ENCODE data around the gene KIR2DL1. TPM values are rescaled to one million over a fixed set of nuclear protein-coding genes. Genes with fewer than 3 reads are reported as not detected.
"Not testable (repeated sequence)": the region's sequence is repeated elsewhere in the genome, so short reads cannot be mapped to it uniquely, and the experiment has no call there.

The KIR2DL1 gene
- total RNA-seq (under 1 TPM in 1 of 2 experiments, not detected in 1; 0.13 TPM), polyA plus RNA-seq (3.1 TPM)

DNA sequence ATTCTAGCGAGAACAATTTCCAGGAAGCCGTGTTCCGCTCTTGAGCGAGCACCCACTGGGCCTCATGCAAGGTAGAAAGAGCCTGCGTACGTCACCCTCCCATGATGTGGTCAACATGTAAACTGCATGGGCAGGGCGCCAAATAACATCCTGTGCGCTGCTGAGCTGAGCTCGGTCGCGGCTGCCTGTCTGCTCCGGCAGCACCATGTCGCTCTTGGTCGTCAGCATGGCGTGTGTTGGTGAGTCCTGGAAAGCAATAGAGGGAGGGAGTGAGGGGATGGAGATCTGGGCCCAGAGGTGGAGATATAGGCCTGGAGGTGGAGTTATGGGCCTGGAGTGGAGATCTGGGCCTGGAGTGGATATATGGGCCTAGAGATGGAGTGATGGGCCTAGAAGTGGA, at the start of gene KIR2DL1:
Gene KIR2DL1 (plus strand): TSS at position 148 of the 400 bp plus-strand sequence. CDS start 58 bp downstream, at position 206.
- H3K9me3 ChIP-seq (ENCODE audit: low read length); CTCF ChIA-PET; H3K27ac ChIP-seq (ENCODE audit: low read depth, low read length); H3K36me3 Mint-ChIP-seq; H3K27ac Mint-ChIP-seq; H3K4me1 Mint-ChIP-seq; DNase-seq; POLR2A ChIA-PET; H3K27me3 ChIP-seq (ENCODE audit: insufficient read depth, low read length, poor library complexity, severe bottlenecking); H3K36me3 ChIP-seq (ENCODE audit: insufficient read depth, low read length); H3K4me3 ChIP-seq (ENCODE audit: low read length); H3K9me3 Mint-ChIP-seq; H3K4me1 ChIP-seq (ENCODE audit: insufficient read depth, low read length): not testable (repeated sequence)
- Mint-ChIP-seq H3K27me3 (peaks cover 7 to 21% of the 10 kb centered on the region in 2 donors), H3K4me3 (peak within 1 kb of the TSS in 1 of 7 donors; percentile 24)

DNA sequence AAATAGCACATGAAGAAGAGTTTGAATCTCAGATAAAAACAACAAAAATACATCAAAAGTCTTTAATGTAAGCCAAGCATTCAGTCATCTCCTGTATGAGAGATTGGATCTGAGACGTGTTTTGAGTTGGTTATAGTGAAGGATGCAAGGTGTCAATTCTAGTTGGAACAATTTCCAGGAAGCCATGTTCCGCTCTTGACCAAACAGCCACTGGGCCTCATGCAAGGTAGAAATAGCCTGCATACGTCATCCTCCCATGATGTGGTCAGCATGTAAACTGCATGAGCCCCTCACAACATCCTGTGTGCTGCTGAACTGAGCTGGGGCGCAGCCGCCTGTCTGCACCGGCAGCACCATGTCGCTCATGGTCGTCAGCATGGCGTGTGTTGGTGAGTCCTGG, 45.5 kb upstream of the KIR2DL1 start, which contains the start of gene KIR3DL3:
Gene KIR3DL3 (plus strand): TSS at position 301 of the 400 bp plus-strand sequence. CDS start 55 bp downstream, at position 356.
- no peak for DNase-seq
- Mint-ChIP-seq H3K36me3 (peaks cover 0 to 1% (median 0%) of the 10 kb centered on the region in 3 donors), H3K27ac (no peak within 1 kb of the TSS), H3K27me3 (peaks cover 7 to 12% of the 10 kb centered on the region in 2 donors), H3K9me3 (peaks cover 17 to 20% (median 19%) of the 10 kb centered on the region in 5 donors), H3K4me3 (no peak within 1 kb of the TSS), H3K4me1 (no peaks in the 10 kb centered on the region)
- CTCF ChIA-PET: no interaction called here
- POLR2A ChIA-PET: no interaction called here
- Histone ChIP-seq H3K4me1 (ENCODE audit: insufficient read depth, low read length) (no peaks in the 10 kb centered on the region), H3K27me3 (ENCODE audit: insufficient read depth, low read length, poor library complexity, severe bottlenecking) (no peaks in the 10 kb centered on the region), H3K4me3 (ENCODE audit: low read length) (no peak within 1 kb of the TSS), H3K9me3 (ENCODE audit: low read length) (no peaks in the 10 kb centered on the region), H3K36me3 (ENCODE audit: insufficient read depth, low read length) (no peaks in the 10 kb centered on the region), H3K27ac (ENCODE audit: low read depth, low read length) (no peak within 1 kb of the TSS)

DNA sequence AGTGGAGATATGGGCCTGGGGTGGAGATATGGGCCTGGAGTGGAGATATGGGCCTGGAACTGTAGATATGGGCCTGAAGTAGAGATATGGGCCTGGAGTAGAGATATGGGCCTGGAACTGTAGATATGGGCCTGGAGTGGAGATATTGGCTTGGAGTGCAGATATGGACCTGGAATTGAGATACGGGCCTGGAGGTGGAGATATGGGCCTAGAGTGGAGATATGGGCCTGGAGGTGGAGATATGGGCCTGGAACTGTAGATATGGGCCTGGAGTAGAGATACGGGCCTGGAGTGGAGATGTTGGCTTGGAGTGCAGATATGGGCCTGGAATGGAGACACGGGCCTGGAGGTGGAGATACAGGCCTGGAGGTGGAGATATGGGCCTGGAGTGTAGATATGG, 44.9 kb upstream of the KIR2DL1 start:
- no peak for DNase-seq
- Histone ChIP-seq H3K4me3 (ENCODE audit: low read length) (no peak overlapping the region), H3K4me1 (ENCODE audit: insufficient read depth, low read length) (no peaks in the 10 kb centered on the region), H3K9me3 (ENCODE audit: low read length) (no peaks in the 10 kb centered on the region), H3K27me3 (ENCODE audit: insufficient read depth, low read length, poor library complexity, severe bottlenecking) (no peaks in the 10 kb centered on the region), H3K36me3 (ENCODE audit: insufficient read depth, low read length) (no peaks in the 10 kb centered on the region), H3K27ac (ENCODE audit: low read depth, low read length) (no peak overlapping the region)
- Mint-ChIP-seq H3K9me3 (peaks cover 14 to 18% (median 15%) of the 10 kb centered on the region in 5 donors), H3K27ac (no peak overlapping the region), H3K4me3 (no peak overlapping the region), H3K36me3 (peaks cover 0 to 1% (median 0%) of the 10 kb centered on the region in 3 donors), H3K4me1 (no peaks in the 10 kb centered on the region), H3K27me3 (peaks cover 7 to 12% of the 10 kb centered on the region in 2 donors)
- POLR2A ChIA-PET: no interaction called here
- CTCF ChIA-PET: no interaction called here

DNA sequence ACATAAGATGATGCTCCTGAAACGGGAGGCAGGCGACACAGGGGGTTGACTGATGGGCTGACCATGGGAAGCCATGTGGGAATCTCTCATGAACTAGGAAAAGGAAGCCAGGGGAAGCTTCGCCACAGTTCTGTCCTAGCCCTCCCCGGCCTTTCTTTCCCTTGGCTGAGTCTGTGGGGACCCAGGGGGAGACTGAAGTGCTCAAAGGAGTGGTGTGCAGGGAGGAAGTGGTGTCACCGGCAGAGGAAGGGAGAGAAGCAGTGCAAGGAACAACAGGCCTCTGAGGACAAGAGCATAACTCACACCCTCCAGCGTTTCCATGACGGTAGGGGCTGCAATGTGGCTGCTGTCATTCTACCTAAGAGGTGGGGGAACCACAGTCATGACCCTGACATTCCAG, 44.3 kb upstream of the KIR2DL1 start:
- Histone ChIP-seq H3K27me3 (ENCODE audit: insufficient read depth, low read length, poor library complexity, severe bottlenecking) (no peaks in the 10 kb centered on the region), H3K4me3 (ENCODE audit: low read length) (no peak overlapping the region), H3K27ac (ENCODE audit: low read depth, low read length) (no peak overlapping the region), H3K4me1 (ENCODE audit: insufficient read depth, low read length) (no peaks in the 10 kb centered on the region), H3K9me3 (ENCODE audit: low read length) (no peaks in the 10 kb centered on the region), H3K36me3 (ENCODE audit: insufficient read depth, low read length) (no peaks in the 10 kb centered on the region)
- DNase-seq: no peak
- H3K27ac Mint-ChIP-seq: no peak overlapping the region
- CTCF ChIA-PET: no interaction called here
- POLR2A ChIA-PET: no interaction called here
- H3K9me3 Mint-ChIP-seq: peaks cover 8 to 18% (median 10%) of the 10 kb centered on the region in 5 donors
- no peak overlapping the region for H3K4me3 Mint-ChIP-seq
- H3K36me3 Mint-ChIP-seq: peaks cover 0 to 1% (median 0%) of the 10 kb centered on the region in 3 donors
- H3K27me3 Mint-ChIP-seq: peaks cover 7 to 12% of the 10 kb centered on the region in 2 donors
- H3K4me1 Mint-ChIP-seq: no peaks in the 10 kb centered on the region

DNA sequence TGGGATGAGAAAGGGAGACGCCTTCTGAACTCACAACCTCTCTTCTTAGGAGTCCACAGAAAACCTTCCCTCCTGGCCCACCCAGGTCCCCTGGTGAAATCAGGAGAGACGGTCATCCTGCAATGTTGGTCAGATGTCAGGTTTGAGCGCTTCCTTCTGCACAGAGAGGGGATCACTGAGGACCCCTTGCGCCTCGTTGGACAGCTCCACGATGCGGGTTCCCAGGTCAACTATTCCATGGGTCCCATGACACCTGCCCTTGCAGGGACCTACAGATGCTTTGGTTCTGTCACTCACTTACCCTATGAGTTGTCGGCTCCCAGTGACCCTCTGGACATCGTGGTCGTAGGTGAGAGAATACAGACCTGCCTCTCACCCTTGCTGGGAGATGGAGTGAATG, 42.0 kb upstream of the KIR2DL1 start:
- Mint-ChIP-seq H3K9me3 (peaks cover 2 to 11% (median 8%) of the 10 kb centered on the region in 5 donors), H3K4me3 (no peak overlapping the region), H3K4me1 (no peaks in the 10 kb centered on the region), H3K27ac (no peak overlapping the region), H3K36me3 (peaks cover 0 to 1% (median 0%) of the 10 kb centered on the region in 3 donors), H3K27me3 (peaks cover 14 to 15% of the 10 kb centered on the region in 2 donors)
- ChIA-PET POLR2A (no interaction called here), CTCF (no interaction called here)
- Histone ChIP-seq H3K27me3 (ENCODE audit: insufficient read depth, low read length, poor library complexity, severe bottlenecking) (no peaks in the 10 kb centered on the region), H3K36me3 (ENCODE audit: insufficient read depth, low read length) (no peaks in the 10 kb centered on the region), H3K9me3 (ENCODE audit: low read length) (no peaks in the 10 kb centered on the region), H3K4me3 (ENCODE audit: low read length) (no peak overlapping the region), H3K27ac (ENCODE audit: low read depth, low read length) (no peak overlapping the region), H3K4me1 (ENCODE audit: insufficient read depth, low read length) (no peaks in the 10 kb centered on the region)
- DNase-seq: no peak

DNA sequence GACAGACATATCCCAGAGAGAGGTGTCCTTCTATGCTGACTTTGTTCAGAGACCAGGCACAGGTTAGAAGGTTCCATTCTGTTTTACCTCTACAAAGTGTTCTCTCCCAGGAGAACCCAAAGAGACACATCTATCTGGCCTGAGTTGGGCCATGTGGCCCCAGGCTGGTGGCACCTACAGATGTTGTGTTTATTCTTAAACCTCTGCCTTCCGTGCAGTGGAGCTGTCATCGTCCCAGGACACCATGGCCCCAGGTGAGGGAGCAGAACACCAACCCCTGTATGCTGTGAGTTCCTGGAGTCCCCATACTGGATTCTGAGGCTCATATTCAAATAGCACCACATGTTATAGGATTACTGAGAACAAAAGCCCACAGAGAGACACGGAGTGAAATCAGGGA, 41.4 kb upstream of the KIR2DL1 start:
- Histone ChIP-seq H3K27me3 (ENCODE audit: insufficient read depth, low read length, poor library complexity, severe bottlenecking) (no peaks in the 10 kb centered on the region), H3K27ac (ENCODE audit: low read depth, low read length) (no peak overlapping the region), H3K36me3 (ENCODE audit: insufficient read depth, low read length) (no peaks in the 10 kb centered on the region), H3K4me1 (ENCODE audit: insufficient read depth, low read length) (no peaks in the 10 kb centered on the region), H3K9me3 (ENCODE audit: low read length) (no peaks in the 10 kb centered on the region), H3K4me3 (ENCODE audit: low read length) (no peak overlapping the region)
- H3K4me3 Mint-ChIP-seq: no peak overlapping the region
- CTCF ChIA-PET: no interaction called here
- H3K9me3 Mint-ChIP-seq: peaks cover 2 to 11% (median 2%) of the 10 kb centered on the region in 5 donors
- no peaks in the 10 kb centered on the region for H3K4me1 Mint-ChIP-seq
- DNase-seq: no peak
- POLR2A ChIA-PET: no interaction called here
- no peak overlapping the region for H3K27ac Mint-ChIP-seq
- peaks cover 0 to 1% (median 0%) of the 10 kb centered on the region in 3 donors for H3K36me3 Mint-ChIP-seq
- peaks cover 15 to 16% of the 10 kb centered on the region in 2 donors for H3K27me3 Mint-ChIP-seq

DNA sequence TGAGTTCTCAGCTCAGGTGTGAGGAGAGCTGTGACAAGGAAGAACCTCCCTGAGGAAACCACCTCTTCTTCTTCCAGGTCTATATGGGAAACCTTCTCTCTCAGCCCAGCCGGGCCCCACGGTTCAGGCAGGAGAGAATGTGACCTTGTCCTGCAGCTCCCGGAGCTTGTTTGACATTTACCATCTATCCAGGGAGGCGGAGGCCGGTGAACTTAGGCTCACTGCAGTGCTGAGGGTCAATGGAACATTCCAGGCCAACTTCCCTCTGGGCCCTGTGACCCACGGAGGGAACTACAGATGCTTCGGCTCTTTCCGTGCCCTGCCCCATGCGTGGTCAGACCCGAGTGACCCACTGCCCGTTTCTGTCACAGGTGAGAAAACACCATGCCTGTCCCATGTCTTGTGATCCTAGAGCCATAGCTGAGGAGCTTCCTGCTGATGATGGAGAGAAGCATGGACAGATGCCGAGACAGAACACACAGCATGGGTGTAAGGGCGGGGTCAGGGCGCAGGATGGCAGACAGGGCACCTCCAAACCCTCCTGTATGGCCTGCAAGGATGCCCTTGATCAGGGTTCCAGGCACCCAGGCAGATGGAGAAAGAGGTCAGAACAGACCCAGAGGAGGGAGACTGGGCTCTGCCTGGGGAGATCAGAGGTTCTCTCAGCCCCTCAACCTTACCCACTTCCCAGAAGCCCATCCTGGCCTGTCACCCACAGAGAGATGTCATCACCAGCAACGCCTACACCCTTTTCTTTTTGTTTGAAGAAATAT, 40.0 kb upstream of the KIR2DL1 start:
- Histone ChIP-seq H3K9me3 (ENCODE audit: low read length) (no peaks in the 10 kb centered on the region), H3K36me3 (ENCODE audit: insufficient read depth, low read length) (no peaks in the 10 kb centered on the region), H3K4me3 (ENCODE audit: low read length) (no peak overlapping the region), H3K27ac (ENCODE audit: low read depth, low read length) (no peak overlapping the region), H3K27me3 (ENCODE audit: insufficient read depth, low read length, poor library complexity, severe bottlenecking) (no peaks in the 10 kb centered on the region), H3K4me1 (ENCODE audit: insufficient read depth, low read length) (no peaks in the 10 kb centered on the region)
- Mint-ChIP-seq H3K27ac (no peak overlapping the region), H3K27me3 (peaks cover 15 to 21% of the 10 kb centered on the region in 2 donors), H3K4me1 (no peaks in the 10 kb centered on the region), H3K4me3 (no peak overlapping the region), H3K36me3 (peaks cover 0 to 1% (median 0%) of the 10 kb centered on the region in 3 donors), H3K9me3 (peaks cover 0 to 10% (median 4%) of the 10 kb centered on the region in 5 donors)
- ChIA-PET CTCF (no interaction called here), POLR2A (no interaction called here)
- no peak for DNase-seq

DNA sequence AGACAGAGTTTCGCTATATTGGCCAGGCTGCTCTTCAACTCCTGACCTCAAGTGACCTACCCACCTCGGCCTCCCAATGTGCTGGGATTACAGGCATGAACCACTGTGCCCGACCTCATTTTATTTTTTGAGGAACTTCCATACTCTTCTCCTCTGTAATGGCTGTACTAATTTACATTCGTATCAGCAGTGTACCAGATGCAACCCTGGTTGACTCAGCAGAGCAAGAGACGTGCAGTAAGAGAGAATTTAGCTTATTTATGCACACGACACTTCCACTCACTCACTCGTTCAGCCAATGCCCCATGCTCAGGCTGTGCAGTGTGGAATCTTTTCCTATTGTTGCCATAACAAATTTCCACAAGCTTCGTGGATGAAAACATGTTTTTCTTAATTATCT, 38.4 kb upstream of the KIR2DL1 start:
- no peak overlapping the region for H3K4me3 ChIP-seq (ENCODE audit: low read length)
- POLR2A ChIA-PET: no interaction called here
- H3K9me3 ChIP-seq (ENCODE audit: low read length): no peaks in the 10 kb centered on the region
- peaks cover 15 to 25% of the 10 kb centered on the region in 2 donors for H3K27me3 Mint-ChIP-seq
- H3K36me3 Mint-ChIP-seq: peaks cover 0 to 1% (median 0%) of the 10 kb centered on the region in 3 donors
- no peak overlapping the region for H3K27ac Mint-ChIP-seq
- no peaks in the 10 kb centered on the region for H3K36me3 ChIP-seq (ENCODE audit: insufficient read depth, low read length)
- peaks cover 0 to 7% (median 4%) of the 10 kb centered on the region in 5 donors for H3K9me3 Mint-ChIP-seq
- H3K4me1 Mint-ChIP-seq: no peaks in the 10 kb centered on the region
- no peak for DNase-seq
- CTCF ChIA-PET: no interaction called here
- no peak overlapping the region for H3K27ac ChIP-seq (ENCODE audit: low read depth, low read length)
- H3K4me3 Mint-ChIP-seq: no peak overlapping the region
- no peaks in the 10 kb centered on the region for H3K4me1 ChIP-seq (ENCODE audit: insufficient read depth, low read length)
- H3K27me3 ChIP-seq (ENCODE audit: insufficient read depth, low read length, poor library complexity, severe bottlenecking): no peaks in the 10 kb centered on the region
